T-helper 22 cell (primary cell): ENCODE data around the gene RBBP4.
"Not testable (repeated sequence)": the region's sequence is repeated elsewhere in the genome, so short reads cannot be mapped to it uniquely, and the experiment has no call there.

Experiments used
- DNase-seq: peaks from one replicate; pipeline ENCODE4 v3.0.0-alpha.2; 2020; ENCODE audit warnings: low read depth

RBBP4 gene

GRCh38 chr1:32693455-32694174 lies 42.6 kb downstream of the RBBP4 start:
- DNase-seq, result no peak

DNA sequence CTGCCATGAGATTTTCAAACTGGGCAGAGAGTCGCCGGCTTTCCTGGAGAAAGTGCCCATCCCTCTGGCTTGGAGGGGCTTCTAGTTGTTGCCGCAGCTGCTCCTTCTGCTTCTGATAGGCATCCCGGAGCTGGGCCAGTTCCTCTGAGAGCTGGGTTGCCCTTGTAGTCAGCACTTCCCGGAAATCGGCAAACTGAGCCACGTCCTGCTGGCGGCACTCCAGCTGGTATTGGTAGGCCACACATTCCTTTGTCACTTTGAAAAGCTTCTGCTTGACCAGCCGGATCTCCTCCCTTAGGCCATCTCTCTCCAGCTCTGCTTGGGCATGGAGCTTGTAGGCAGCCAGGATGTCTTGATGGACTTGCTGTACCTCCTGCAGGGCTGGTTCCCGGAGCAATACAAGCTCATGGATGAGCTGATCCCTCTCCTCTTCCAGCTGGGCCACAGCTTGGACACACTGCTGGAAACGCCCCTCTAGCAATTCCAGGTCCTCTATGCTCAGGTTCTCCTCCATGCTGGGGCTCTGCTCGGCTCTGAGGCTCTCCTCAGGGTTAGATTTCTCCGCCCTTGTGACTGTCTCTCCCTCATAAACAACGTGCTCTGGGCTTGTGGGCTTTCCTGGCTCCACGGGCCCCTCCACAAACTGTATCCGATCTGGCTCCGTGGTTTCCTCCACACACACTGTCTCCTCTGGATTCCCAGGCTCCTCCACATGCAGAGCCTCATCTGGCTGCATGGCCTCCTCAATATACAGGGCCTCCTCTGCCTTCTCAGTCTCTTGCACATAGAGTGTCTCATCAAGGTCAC lies 44.3 kb downstream of the RBBP4 start:
- no peak for DNase-seq

- DNase-seq, result no peak
Observed at GRCh38 chr1:32696041-32696440, 45.0 kb downstream of the RBBP4 start.

GRCh38 chr1:32696996-32697395 lies 46.0 kb downstream of the RBBP4 start:
- not testable (repeated sequence) for DNase-seq

DNA sequence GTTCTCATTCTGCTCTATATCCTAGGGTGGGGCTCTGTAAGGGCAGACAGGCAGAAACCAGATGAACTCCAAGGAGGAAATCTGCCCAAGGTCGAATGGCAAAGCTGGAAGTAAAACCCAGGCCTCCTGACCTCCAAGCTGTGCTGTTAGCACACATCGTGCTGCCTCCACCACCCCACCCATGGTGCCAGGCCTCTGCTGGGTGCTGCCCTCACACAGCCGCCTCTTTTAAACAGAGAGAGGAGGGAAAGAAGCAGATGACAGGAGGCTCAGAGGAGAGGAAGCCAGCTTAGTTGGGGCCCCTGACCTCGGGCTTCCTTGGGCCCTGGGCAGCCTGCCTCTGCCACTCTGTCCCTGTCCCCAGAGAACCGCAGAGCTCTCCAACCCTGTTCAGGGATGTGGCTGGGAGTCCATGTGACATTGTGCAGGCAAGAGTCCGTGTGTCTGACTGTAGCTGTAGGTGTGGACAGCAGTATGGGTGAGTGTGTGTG lies 50.5 kb downstream of the RBBP4 start:
- no peak for DNase-seq

GRCh38 chr1:32701951-32702598 lies 51.1 kb downstream of the RBBP4 start:
- no peak for DNase-seq

DNA sequence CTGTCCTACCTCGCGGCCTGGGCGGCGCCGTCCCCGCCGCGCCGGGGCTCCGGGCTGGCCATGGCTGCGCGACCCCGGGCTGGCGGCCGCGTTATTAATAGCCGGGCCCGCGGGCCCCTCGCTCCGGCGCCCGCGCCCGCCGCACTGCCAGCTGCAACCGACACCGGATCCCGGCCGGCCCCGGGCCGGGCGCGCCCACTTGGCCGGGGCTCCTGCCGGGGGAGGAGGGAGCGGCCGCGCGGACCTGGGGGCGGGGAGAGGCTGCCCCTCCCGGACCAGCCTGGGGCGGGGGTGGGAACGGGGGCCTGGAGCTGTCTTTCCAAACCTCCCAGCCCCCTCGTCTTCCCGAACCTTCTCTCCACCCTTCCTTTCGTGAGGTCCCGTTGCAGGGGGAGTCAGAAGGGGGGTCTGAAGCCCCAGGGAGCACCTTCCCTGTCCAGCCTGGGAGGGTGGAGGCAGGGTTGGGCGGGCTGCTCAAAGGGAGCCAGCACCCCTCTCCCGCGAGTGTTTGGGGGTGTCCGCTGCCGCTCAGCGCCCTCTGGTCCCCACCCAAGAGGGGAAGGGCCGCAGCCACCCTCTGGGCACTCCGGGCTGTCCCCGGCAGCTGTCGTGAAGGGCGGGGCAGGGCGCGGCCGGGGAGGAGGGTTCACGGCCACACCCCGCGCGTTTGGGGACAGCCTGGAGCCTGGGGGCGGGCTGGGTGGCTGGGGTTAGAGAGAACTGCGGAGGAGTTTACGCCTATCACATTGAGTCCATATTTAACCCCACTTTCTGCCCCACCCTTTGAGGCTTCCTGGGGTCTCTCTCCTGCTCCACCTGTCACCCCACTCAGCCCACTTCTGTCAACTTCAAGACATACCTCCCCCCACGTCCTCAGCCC lies 51.8 kb downstream of the RBBP4 start, which contains the start of gene SYNC:
SYNC (minus strand) TSS at position 172 of the 880 bp plus-strand sequence; CDS start at position 62, 110 bp downstream.
- no peak for DNase-seq

GRCh38 chr1:32703479-32704291 lies 52.7 kb downstream of the RBBP4 start:
- no peak for DNase-seq

DNA sequence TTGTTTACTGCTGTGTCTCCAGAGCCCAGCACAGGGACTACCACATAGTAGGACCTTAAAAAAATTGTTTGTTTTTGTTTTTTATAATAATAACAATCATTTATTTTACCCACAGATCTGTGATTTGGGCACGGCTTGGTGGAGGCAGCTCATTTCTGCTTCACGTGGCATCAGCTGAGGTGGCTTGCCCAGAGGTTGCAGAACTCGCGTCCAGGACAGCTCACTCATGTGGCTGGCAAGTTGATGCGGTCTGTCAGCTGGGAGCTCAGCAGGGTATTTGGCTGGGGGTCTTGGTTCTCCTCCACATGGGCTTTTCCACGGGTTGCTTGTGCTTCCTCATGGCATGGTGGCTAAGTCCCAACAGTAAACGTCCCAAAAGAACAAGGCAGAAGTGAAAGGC lies 54.5 kb downstream of the RBBP4 start:
- DNase-seq, result no peak

GRCh38 chr1:32706491-32706890 lies 55.5 kb downstream of the RBBP4 start:
- no peak for DNase-seq

DNA sequence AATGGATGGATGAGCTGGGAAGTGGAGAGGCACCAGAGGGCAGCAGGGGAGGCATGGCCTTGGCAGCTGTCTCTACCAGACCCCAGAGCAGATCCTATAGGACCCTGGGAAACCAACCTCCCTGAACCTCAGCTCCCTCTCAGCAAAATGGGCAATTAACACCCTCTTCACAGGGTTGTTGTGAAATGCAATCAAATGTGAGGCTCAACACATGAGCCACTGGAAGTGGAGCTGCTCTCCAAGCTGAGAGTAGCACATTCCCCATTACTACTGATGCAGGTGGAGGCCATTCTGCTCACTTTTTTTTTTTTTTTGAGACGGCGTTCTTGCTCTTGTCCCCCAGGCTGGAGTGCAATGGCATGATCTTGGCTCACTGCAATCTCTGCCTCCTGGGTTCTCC lies 58.1 kb downstream of the RBBP4 start:
- no peak for DNase-seq

GRCh38 chr1:32709476-32709875 lies 58.5 kb downstream of the RBBP4 start:
- no peak for DNase-seq

DNA sequence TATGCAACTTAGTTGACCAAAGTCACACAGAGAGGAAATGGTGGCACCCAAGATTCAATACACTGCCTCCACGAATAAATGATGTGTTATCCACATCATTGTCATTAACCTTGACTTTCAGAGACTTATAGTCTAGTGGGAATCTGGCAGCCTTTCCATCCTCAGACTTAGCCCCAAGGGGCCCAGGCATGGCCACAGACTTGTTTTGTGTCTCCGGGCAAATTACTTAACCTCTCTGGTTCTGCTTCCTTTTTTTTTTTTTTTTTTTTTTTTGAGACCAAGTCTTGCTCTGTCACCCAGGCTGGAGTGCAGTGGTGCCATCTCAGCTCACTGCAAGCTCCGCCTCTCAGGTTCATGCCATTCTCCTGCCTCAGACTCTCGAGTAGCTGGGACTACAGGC lies 60.2 kb downstream of the RBBP4 start:
- DNase-seq, result not testable (repeated sequence)

DNA sequence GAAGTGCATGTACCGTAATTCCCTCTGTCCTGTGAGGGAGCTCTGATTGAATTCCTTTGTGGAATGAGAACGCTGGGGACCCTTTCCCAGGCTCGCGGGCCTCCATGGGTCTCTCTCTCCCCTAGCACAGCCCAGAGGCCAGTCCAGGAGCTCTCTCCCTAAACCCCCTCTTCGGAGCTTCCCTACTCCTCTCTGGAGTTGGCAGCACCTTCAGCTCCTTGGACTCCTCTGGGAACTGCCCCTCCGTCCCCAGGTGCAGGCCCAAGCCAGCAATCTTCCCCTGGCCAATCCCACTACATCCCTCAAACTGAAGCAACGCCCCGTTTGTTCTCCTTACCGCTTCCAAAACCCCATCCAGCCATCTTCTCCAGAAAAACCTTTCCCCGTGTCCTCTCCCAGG lies 62.1 kb downstream of the RBBP4 start:
- DNase-seq, result no peak

GRCh38 chr1:32714277-32714676 lies 63.3 kb downstream of the RBBP4 start:
- no peak for DNase-seq

GRCh38 chr1:32715901-32716311 lies 64.9 kb downstream of the RBBP4 start:
- DNase-seq, result no peak

DNA sequence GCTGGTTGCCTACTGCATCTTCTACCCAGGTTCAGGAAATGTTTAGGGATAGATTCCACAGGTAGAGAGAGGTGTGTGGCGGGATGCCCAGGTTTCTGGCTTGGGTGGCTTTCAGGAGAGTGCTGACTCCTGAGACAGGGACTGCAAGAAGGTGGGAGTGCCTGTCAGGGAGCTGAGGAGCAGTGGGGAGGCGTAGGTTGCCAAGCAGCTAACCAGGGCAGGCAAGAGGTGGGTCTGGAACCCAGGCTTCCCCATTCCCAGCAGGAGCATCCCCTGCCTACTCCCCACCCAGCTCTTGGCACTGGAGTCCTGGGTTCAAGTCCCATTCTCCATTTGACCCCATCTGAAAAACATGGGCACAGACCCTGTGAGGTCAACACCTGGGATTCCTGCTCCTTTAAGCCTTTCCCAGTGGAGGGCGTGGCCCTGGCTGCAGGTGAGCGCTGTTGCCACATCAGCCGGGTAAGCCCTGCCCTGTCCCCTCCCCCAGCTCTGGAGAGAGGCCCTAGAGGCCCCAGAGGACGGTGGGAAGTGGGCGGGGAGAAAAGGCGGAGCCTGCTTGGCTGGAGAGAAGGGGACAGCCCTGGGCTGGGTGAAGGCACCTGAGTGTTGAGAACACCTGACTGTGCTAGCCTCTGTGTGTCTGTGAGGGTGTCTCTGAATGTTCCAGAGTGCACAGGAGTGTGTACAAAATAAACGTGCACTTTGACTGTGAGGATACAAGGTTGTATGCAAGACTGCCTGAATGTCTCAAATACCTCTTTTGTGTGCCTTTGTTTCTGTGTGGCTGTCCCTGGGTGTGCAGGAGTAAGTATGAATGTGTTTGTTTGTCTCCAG lies 65.5 kb downstream of the RBBP4 start:
- DNase-seq, result no peak

DNA sequence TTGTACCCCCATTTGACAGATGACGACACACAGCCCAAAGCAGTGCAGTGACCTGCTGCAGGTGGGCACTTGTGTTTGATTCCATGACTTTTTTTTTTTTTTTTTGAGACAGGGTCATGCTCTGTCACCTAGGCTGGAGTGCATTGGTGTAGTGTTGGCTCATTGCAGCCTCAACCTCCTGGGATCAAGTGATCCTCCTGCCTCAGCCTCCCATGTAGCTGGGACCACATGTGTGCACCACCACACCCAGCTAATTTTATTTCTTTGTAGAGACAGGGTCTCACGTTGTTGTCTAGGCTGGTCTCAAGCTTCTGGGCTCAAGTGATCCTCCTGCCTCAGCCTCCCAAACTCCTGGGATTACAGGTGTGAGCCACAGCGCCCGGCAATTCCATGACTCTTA lies 66.5 kb downstream of the RBBP4 start:
- DNase-seq, result no peak

DNA sequence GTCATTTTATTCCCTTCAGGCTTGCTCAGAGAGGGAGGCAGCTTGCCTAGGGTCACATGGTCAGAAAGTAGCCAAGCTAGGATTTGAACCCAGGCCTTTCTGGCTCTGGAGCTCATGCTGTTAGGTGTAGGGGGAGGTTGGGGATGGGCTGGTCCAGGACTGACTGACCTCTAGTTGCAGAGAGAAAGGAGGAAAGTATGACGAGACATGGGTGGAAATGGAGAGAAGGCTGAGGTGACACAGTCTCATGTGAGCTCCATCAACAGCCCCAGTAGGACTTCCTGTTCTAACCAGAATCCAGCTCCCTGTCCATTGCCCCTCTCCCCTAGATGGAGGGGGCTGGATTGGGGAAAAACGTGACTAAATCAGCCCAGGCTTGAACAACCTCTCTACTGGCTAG lies 67.0 kb downstream of the RBBP4 start:
- DNase-seq, result no peak

DNA sequence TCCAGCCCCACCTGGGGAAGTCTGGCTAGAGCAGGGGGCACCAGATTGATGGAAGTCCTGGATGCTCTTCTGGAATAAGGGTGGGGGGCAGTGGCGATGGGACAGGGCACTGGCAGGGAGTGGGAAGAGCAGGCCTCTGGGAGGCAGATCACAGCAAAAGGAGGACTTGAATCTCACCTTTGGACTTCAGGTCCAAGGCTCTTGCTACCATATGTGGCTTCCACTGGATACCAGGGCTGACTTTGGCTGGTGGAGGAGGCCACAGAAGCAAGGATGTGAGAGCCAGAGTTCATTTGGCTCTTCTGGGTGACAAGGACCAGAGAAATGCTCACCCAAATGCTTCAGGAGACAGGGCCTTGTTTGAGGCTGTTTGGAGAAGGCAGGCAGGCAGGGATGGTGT lies 67.5 kb downstream of the RBBP4 start:
- DNase-seq, result no peak
